Gastrocnemius medialis (tissue), 4 donors: Measurements from ENCODE around the gene TMEM35A. TPM values are rescaled to one million over a fixed set of nuclear protein-coding genes. Genes with fewer than 3 reads are reported as not detected.
A peak's percentile ranks its signal among the peaks of the same experiment; 100 is the strongest.
"Not testable (repeated sequence)": the region's sequence is repeated elsewhere in the genome, so short reads cannot be mapped to it uniquely, and the experiment has no call there.

Source experiments
- ATAC-seq, 2 donors: fragments of 150-250 bp; one replicate each; pipeline ENCODE4 v1.9.1; 2016
- DNase-seq, 2 donors: peaks; one replicate each; pipeline ENCODE4 v3.0.0-alpha.2; 2019
- H3K27ac ChIP-seq, 4 donors: fragments of 200-600 bp; sonication (generic); 1 replicate in 1 of 4; 2 replicates in 3 of 4; pipeline ENCODE4 v1.5.1; 2016 to 2018; ENCODE audit warnings: mild to moderate bottlenecking in 2 of 4, moderate library complexity in 1 of 4
- H3K27me3 ChIP-seq, 3 donors: fragments of 200-600 bp; sonication (generic) in 2 of 3; 1 replicate in 1 of 3; 2 replicates in 2 of 3; pipeline versions ENCODE4 v1.5.1 to v1.6.0; 2016 to 2019; ENCODE audit warnings: mild to moderate bottlenecking in 1 of 3, moderate library complexity in 1 of 3
- H3K36me3 ChIP-seq, 2 donors: fragments of 200-600 bp; sonication (generic) in 1 of 2; one replicate each; pipeline ENCODE4 v1.5.1; 2017 to 2018
- H3K4me1 ChIP-seq, 2 donors: fragments of 200-600 bp; sonication (generic) in 1 of 2; one replicate each; pipeline ENCODE4 v1.5.1; 2016 to 2017; ENCODE audit warnings: mild to moderate bottlenecking in 2 of 2
- H3K4me3 ChIP-seq, 4 donors: fragments of 200-600 bp; sonication (generic) in 3 of 4; 1 replicate in 1 of 4; 2 replicates in 3 of 4; pipeline ENCODE4 v1.5.1; 2016 to 2019; ENCODE audit warnings: mild to moderate bottlenecking in 2 of 4
- H3K9me3 ChIP-seq, 3 donors: fragments of 200-600 bp; sonication (generic) in 2 of 3; 1 replicate in 1 of 3; 2 replicates in 2 of 3; pipeline ENCODE4 v1.5.1; 2016 to 2019
- CTCF ChIP-seq, 5 experiments: fragments of 450-650 bp in 3 of 5; fragments of 200-600 bp in 2 of 5; sonication (generic) in 2 of 5; IDR thresholded peaks in 4 of 5; conservative IDR thresholded peaks in 1 of 5; 1 replicate in 4 of 5; 2 replicates in 1 of 5; pipeline ENCODE4 v1.5.1; 2016 to 2019; ENCODE audit warnings: antibody characterized with exemption in 5 of 5, mild to moderate bottlenecking in 3 of 5, moderate library complexity in 3 of 5
- POLR2A ChIP-seq, 2 donors: fragments of 450-650 bp; IDR thresholded peaks; one replicate each; pipeline ENCODE4 v1.6.1; 2017; ENCODE audit warnings: antibody characterized with exemption in 2 of 2, mild to moderate bottlenecking in 2 of 2, moderate library complexity in 2 of 2
- in situ Hi-C, 4 donors: fragments of 200-750 bp; cut with MboI; loops; one replicate each; pipeline versions ENCODE4 v1.15.0 to v1.8.0; 2017; ENCODE audit warnings: low sequenced_read_pairs in 4 of 4
- intact Hi-C: fragments of 100-400 bp; cut with DNase I; formaldehyde crosslinking; loops from one replicate; pipeline ENCODE4 v1.15.1; 2023; ENCODE audit warnings: low total_unique reads
- total RNA-seq, 4 donors: library from RNA; depleted of rRNA; stranded (reverse); fragments of >200 nt; gene quantifications; one replicate each; pipeline versions ENCODE4 v1.1.0 to v1.2.3, GENCODE V29; 2016

TMEM35A gene
- total RNA-seq, 4 donors from 2014 or later: 0.49 TPM; not detected in 3

DNA sequence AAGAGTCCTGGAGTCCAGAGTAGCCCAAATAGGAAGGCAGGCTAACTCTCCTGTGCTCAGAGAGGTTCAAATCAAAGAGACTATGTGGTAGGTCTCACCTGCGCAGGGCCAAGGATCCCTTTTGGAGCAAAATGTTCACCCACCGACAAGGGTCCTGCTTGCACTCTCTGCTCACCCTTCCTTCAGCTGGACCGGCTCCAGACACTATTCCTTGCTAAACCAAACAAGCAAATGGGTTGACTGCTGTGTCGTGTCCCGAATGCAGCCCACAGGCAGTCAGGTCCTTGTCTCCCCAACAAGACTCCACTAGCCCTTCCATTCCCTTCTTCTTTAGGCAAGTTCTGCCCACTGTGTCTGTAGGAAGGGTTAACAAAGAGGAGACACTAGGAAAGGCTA, 27.5 kb upstream of the TMEM35A start:
- peak overlapping the region; percentile 86 to 95 (median 92) for H3K27ac ChIP-seq
- TF ChIP-seq POLR2A (IDR thresholded peaks at IDR 0.05) (no peak), CTCF (IDR thresholded peaks at IDR 0.05 in 4 of 5, conservative IDR thresholded peaks at IDR 0.05 in 1 of 5) (no peak)
- H3K36me3 ChIP-seq: no peaks in the 10 kb centered on the region
- DNase-seq (no peak), ATAC-seq (peak in 1 of 2 donors; percentile 5)
- H3K4me3 ChIP-seq: peak overlapping the region; percentile 63 to 83 (median 74)
- intact Hi-C loops (no loop called here), in situ Hi-C loops (loop anchor here in 1 of 4 donors (5.0 kb wide), 1 partner anchor 51 kb away; no protein-coding TSS in a partner anchor)
- H3K27me3 ChIP-seq: no peaks in the 10 kb centered on the region
- H3K9me3 ChIP-seq: no peaks in the 10 kb centered on the region
- peaks cover 4% of the 10 kb centered on the region in 2 donors for H3K4me1 ChIP-seq

GRCh38 chrX:101051549-101052302, 27.0 kb upstream of the TMEM35A start, which contains the start of gene TRMT2B:
Gene TRMT2B, minus strand, starts transcription at chrX:101052111. Its CDS starts 9,822 bp downstream, at chrX:101042289.
- no peaks in the 10 kb centered on the region for H3K9me3 ChIP-seq
- ATAC-seq (peak; percentile 95 to 96), DNase-seq (peak; percentile 50 to 80)
- in situ Hi-C loops (loop anchor here in 1 of 4 donors (5.0 kb wide), 1 partner anchor 51 kb away; no protein-coding TSS in a partner anchor), intact Hi-C loops (loop anchor here (1.0 kb wide), 1 partner anchor 47 kb away; the partner anchor contains the start of gene CENPI)
- peak within 1 kb of the TSS; percentile 63 to 83 (median 74) for H3K4me3 ChIP-seq
- H3K27ac ChIP-seq: peak within 1 kb of the TSS; percentile 86 to 95 (median 92)
- peaks cover 4% of the 10 kb centered on the region in 2 donors for H3K4me1 ChIP-seq
- TF ChIP-seq CTCF (IDR thresholded peaks at IDR 0.05 in 4 of 5, conservative IDR thresholded peaks at IDR 0.05 in 1 of 5) (no peak), POLR2A (IDR thresholded peaks at IDR 0.05) (peak; percentile 45 to 47)
- H3K27me3 ChIP-seq: no peaks in the 10 kb centered on the region
- no peaks in the 10 kb centered on the region for H3K36me3 ChIP-seq

DNA sequence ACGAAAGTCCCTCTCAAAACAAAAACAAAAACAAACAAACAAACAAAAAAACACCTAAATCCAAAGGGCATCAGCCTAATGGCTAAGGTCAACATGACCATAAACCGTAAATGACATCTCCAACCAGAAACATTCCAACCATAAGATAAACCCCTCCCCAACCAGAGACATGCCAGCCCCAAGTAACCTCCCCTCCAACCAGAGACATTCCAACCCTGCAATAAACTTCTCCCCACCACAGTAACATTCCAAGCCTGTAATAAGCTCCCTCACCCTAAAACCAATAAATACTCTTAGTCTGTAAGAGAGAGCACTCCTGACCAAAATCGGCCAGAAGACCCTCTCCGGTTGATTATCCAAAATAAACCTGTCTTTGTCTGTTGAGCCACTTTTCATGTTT, 22.1 kb upstream of the TMEM35A start:
- not testable (repeated sequence) for H3K4me1 ChIP-seq

GRCh38 chrX:101057093-101057714, 21.5 kb upstream of the TMEM35A start:
- no peak for ATAC-seq
- in situ Hi-C loops: no loop called here
- Histone ChIP-seq H3K36me3 (no peaks in the 10 kb centered on the region), H3K4me1 (no peaks in the 10 kb centered on the region), H3K4me3 (no peak overlapping the region), H3K27me3 (no peaks in the 10 kb centered on the region), H3K9me3 (no peaks in the 10 kb centered on the region), H3K27ac (no peak overlapping the region)
- DNase-seq: no peak
- intact Hi-C loops: no loop called here
- TF ChIP-seq CTCF (IDR thresholded peaks at IDR 0.05 in 4 of 5, conservative IDR thresholded peaks at IDR 0.05 in 1 of 5): no peak
- TF ChIP-seq POLR2A (IDR thresholded peaks at IDR 0.05): no peak

More for the DNA sequence above, 22.1 kb upstream of the TMEM35A start:
- H3K27me3 ChIP-seq, intact Hi-C loops, H3K36me3 ChIP-seq, ATAC-seq, H3K4me3 ChIP-seq, H3K27ac ChIP-seq, H3K9me3 ChIP-seq, DNase-seq, in situ Hi-C loops: not testable (repeated sequence)

DNA sequence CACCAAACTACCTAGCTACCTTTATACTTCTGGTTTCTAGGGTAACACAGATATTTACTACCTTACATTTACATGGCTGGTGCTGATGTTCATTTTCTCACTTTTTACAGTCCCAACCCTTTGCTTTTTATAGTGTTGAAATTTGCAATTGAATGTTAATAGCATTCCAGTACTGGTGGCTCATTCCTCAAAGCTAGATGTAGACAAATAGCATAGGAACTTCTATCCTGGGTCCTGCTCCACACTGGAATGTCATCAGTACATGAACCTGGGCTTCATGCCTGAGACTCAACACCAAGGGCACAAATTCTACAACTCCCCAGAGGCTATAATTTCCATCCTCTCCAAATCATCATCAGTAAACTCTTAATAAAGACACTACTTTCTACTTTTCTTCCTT, 16.5 kb upstream of the TMEM35A start:
- in situ Hi-C loops: no loop called here
- ATAC-seq: no peak
- no peaks in the 10 kb centered on the region for H3K27me3 ChIP-seq

More for the DNA sequence above, 16.5 kb upstream of the TMEM35A start:
- TF ChIP-seq POLR2A (IDR thresholded peaks at IDR 0.05) (no peak), CTCF (IDR thresholded peaks at IDR 0.05 in 4 of 5, conservative IDR thresholded peaks at IDR 0.05 in 1 of 5) (no peak)
- H3K27ac ChIP-seq: no peak overlapping the region
- no peaks in the 10 kb centered on the region for H3K36me3 ChIP-seq
- no peaks in the 10 kb centered on the region for H3K4me1 ChIP-seq
- H3K4me3 ChIP-seq: no peak overlapping the region
- H3K9me3 ChIP-seq: no peaks in the 10 kb centered on the region
- DNase-seq: no peak
- intact Hi-C loops: no loop called here
